GM11168 (cell line): ENCODE results near the gene HEXB.
"Not testable (repeated sequence)": the region's sequence is repeated elsewhere in the genome, so short reads cannot be mapped to it uniquely, and the experiment has no call there.

ENCODE experiments used
- in situ Hi-C: fragments of 300-500 bp; cut with MboI; formaldehyde crosslinking; loops from one replicate; pipeline ENCODE4 v1.12.0; 2022; ENCODE audit warnings: low sequenced_read_pairs; ENCODE audit not compliant: unreplicated experiment

HEXB gene

DNA sequence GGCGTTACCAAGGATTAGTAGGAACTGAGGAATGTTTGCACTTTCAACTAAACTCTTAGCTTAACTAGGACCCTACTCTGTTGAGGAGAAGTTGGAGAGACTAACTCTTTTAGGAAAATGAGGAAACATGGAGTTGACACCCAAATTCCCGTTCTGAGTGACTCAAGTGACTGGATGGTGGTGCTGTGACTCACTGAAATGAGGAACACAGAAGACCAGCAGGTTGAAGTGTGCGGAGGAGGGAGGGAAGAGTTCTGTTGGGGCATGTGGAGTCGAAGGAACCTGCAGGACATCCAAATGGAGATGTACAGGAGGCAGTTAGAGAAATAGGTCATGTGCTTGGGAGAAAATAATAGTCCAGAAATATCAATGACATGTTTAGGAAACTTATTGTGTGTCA, 8.2 kb downstream of the HEXB start:
- in situ Hi-C loops, result no loop called here

DNA sequence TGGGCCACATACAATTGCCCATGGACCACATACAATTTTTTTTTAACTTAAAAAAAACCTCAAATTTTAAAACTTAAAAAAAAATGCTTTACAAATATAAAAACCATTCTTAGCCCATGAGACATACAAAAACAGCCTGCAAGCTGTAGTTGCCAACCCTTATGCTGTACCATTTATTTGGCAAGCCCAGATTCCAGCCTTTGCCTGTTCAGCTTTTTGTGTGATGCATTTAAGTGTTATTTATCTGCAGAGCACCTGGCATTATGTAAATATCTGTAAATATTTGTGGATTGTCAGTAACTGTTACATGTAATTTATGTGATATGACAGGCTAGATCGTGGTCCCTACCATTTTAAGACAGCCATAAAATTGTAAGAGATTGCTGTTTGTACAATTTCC, 32.6 kb downstream of the HEXB start:
- in situ Hi-C loops, result no loop called here

DNA sequence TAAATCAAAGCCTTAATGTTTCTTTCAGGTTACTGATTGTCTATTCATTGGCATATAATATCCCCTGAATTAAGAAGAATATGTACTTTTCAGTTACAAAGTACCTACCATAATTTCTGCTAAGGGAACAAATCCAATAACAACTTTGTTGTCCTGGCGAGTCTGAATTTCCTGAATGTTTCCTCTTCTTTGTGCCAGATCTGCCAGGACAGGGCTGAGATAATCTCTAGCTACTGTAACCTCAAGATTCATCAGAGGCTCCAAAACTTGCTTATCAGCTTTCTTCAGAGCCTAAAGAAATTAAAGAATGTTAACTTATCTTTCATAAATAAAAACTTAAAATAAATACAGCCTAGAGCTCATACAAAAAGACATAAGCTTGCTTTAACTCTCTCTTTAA, 37.2 kb downstream of the HEXB start:
- in situ Hi-C loops, result no loop called here

GRCh38 chr5:74725331-74725730, 40.3 kb downstream of the HEXB start:
- in situ Hi-C loops, result no loop called here

DNA sequence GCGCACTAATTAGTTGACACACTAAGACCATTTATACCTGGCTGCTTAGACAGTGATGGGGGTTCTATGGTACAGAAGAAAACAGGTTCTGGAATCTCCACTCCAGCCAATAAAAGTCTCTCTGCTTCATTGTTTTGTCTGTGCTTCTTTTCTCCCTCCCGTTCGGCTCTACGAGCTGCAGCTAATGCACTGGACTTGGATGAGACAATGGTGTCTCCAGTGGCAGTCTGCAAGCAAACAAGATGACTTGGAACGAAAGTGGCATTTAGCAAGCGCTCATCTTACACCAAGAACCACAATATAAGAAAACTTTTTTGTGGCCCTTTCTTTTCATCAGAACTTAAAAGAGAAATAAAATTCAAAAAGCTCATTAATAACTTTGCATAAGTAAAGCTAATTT, 51.7 kb downstream of the HEXB start:
- in situ Hi-C loops, result no loop called here

DNA sequence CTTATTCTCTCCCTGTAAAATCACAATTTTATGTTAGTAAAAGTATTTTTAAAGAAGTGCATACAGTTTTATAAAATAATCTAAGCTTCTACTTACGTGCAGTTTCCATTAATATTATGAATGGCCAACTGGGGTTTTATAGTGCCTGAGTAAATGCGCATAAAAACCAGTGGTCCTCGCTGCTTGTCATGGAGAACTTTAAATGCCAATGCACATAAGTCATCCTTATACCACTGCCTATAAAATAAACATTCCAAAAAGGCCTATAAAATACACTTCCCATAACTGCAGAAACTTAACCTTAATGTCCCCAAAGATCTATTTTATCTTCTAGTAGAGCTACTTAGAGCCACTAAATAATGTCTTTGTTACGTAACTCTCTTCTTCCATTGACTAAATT, 53.4 kb downstream of the HEXB start:
- in situ Hi-C loops, result no loop called here

GRCh38 chr5:74748742-74749141, 63.7 kb downstream of the HEXB start:
- in situ Hi-C loops, result not testable (repeated sequence)

DNA sequence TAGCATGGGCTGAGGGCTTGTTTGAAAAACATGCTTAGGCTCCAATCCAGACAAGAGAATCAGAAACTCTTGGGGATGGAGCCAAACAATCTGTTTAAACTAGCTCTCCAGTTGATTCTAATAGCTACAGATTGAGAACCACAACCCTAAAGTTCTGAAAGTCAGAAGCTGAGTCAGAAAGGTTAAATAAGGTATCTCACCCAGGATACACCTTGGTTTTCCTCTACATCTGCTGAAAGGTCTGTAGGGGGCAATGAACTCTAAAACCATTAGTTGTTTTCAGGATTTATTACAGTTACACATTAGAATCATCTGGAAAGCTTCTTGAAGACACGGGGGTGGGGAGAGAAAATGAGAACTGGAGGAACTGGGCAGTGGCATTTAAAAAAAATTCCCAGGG, 76.2 kb downstream of the HEXB start:
- in situ Hi-C loops, result no loop called here

GRCh38 chr5:74762599-74762998, 77.6 kb downstream of the HEXB start:
- in situ Hi-C loops, result no loop called here

GRCh38 chr5:74763504-74763903, 78.5 kb downstream of the HEXB start:
- in situ Hi-C loops, result no loop called here

DNA sequence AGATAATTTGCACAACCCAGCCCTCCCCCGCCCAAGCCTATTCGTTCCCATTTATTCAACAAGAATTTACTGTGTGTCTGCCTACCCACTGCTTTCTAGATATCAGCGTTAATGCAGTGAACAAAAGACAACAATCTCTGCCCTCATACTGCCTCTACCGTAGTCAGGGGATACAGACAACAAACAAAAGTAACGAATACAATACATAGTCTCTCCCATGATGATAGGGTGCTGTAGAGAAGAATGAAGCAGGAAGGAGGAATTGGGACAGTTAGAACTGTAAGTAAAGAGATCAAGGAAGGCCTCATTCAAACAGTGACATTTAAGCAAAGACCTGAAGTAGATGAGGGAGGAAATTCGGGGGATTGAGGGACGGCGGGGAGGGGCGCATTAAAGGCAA, 80.2 kb downstream of the HEXB start:
- in situ Hi-C loops, result no loop called here

DNA sequence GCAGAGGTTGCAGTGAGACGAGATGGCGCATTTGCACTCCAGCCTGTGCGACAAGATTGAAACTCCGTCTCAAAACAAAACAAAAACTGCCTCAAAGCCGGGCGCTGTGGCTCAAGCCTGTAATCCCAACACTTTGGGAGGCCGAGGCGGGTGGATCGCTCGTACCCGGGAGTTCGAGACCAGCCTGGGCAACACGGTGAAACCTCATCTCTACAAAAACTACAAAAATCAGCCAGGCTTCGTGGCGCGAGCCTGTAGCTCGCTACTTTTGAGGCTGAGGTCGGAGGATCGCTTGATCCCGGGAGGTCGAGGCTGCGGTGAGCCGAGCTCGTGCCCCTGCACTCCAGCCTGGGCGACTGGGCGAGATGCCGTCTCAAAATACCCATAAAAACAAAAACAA, 80.9 kb downstream of the HEXB start:
- in situ Hi-C loops, result no loop called here

GRCh38 chr5:74766418-74766848, 81.4 kb downstream of the HEXB start:
- in situ Hi-C loops, result no loop called here

- in situ Hi-C loops, result no loop called here
Observed at GRCh38 chr5:74766849-74767578, 82.0 kb downstream of the HEXB start, which contains the start of the genes GFM2 and NSA2. TSS of gene GFM2 (minus strand) at chr5:74767117. CDS start at chr5:74763742, 3,375 bp downstream. TSS of gene NSA2 (plus strand) at chr5:74767249. CDS start at chr5:74767361, 112 bp downstream.

GRCh38 chr5:74767579-74767913, 82.5 kb downstream of the HEXB start:
- in situ Hi-C loops, result no loop called here
